Activated CD4-positive, alpha-beta T cell treated with anti-CD3 and anti-CD28 coated beads, Interleukin-2, Interleukin-6, amounts not matched to agents 100 ng/mL and 50 ng/mL, durations not matched to agents 16 hours and 8 hours (primary cell): Measurements from ENCODE around the gene HSPA6.
"Not testable (repeated sequence)": the region's sequence is repeated elsewhere in the genome, so short reads cannot be mapped to it uniquely, and the experiment has no call there.

Source experiments
- DNase-seq: peaks from one replicate; pipeline ENCODE4 v3.0.0-alpha.2; 2020

Gene HSPA6

DNA sequence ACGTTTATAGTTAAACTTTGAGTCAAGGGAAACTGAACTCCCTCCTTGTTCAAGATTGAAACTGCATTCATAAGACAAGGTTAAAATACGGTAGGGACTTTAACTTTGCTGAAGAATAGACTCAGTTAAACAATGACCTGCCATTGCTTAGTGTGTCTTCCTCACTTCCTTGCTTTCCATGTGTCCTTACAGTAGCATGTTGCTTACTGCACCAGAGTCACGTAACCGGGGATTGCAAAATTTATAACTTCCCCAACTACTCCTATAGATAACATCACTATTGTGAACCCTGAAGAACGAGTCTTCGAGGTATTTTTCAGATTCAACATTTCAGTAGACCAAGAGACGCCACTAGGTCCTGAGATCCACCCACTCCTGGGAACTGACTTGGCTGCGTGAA lies 47.4 kb downstream of the HSPA6 start:
- DNase-seq = not testable (repeated sequence)
